ENCODE measurements around the gene SLC22A15. TPM values are rescaled to one million over a fixed set of nuclear protein-coding genes. Genes with fewer than 3 reads are reported as not detected.

SLC22A15 gene
- total and polyA plus RNA-seq, 10 of the 15 experiments (the other 5 are each of a cell fraction or from before 2014, with no cell fraction given): 0.05 to 2.8 (median 0.13) TPM; not detected in 1

Other genes starting within 250 kb of the SLC22A15 start
- not detected in 2 replicates for gene CASQ2, start 207.8 kb upstream of the SLC22A15 start, total RNA-seq (2014; rRNA removed)
- not detected in 2 replicates for gene CASQ2, start 207.8 kb upstream of the SLC22A15 start, total RNA-seq (2014; rRNA removed; fragmentation: Illumina TruSeq; extraction: Trizol)
- not detected in 2 replicates for gene CASQ2, start 207.8 kb upstream of the SLC22A15 start, total RNA-seq (2021)
- not detected in 2 replicates for gene CASQ2, start 207.8 kb upstream of the SLC22A15 start, polyA plus RNA-seq (2011; rRNA removed)
- gene CASQ2, start 207.8 kb upstream of the SLC22A15 start, polyA plus RNA-seq (2014; fragmentation: Illumina TruSeq; extraction: Trizol): not detected in 2 replicates
- not detected for gene CASQ2, start 207.8 kb upstream of the SLC22A15 start, polyA plus RNA-seq (2014; fragmentation: Nextera tagmentation; extraction: Ambion mirVana)
- not detected in 2 replicates for gene CASQ2, start 207.8 kb upstream of the SLC22A15 start, polyA plus RNA-seq (2014; rRNA removed)
- gene CASQ2, start 207.8 kb upstream of the SLC22A15 start, polyA plus RNA-seq (2016; fragmentation: Nextera tagmentation; extraction: Ambion mirVana): not detected
- gene NHLH2, start 135.4 kb upstream of the SLC22A15 start, total RNA-seq (2014; rRNA removed): not detected in 2 replicates
- gene NHLH2, start 135.4 kb upstream of the SLC22A15 start, total RNA-seq (2014; rRNA removed; fragmentation: Illumina TruSeq; extraction: Trizol): not detected in 2 replicates
- gene NHLH2, start 135.4 kb upstream of the SLC22A15 start, total RNA-seq (2021): not detected in 2 replicates
- 0.03 TPM in 2 replicates for gene NHLH2, start 135.4 kb upstream of the SLC22A15 start, polyA plus RNA-seq (2011; rRNA removed)
- 0.01 TPM in 1 of 2 replicates, not detected in the other for gene NHLH2, start 135.4 kb upstream of the SLC22A15 start, polyA plus RNA-seq (2014; fragmentation: Illumina TruSeq; extraction: Trizol)
- not detected for gene NHLH2, start 135.4 kb upstream of the SLC22A15 start, polyA plus RNA-seq (2014; fragmentation: Nextera tagmentation; extraction: Ambion mirVana)
- 0.08 TPM in 1 of 2 replicates, not detected in the other for gene NHLH2, start 135.4 kb upstream of the SLC22A15 start, polyA plus RNA-seq (2014; rRNA removed)
- gene NHLH2, start 135.4 kb upstream of the SLC22A15 start, polyA plus RNA-seq (2016; fragmentation: Nextera tagmentation; extraction: Ambion mirVana): under 1 TPM in 1 of 2 experiments, not detected in 1; 0.06 TPM
- 1.7 and 5.3 TPM in 2 replicates for gene MAB21L3, start 134.9 kb downstream of the SLC22A15 start, total RNA-seq (2014; rRNA removed)
- 1.2 and 1.6 TPM in 2 replicates for gene MAB21L3, start 134.9 kb downstream of the SLC22A15 start, total RNA-seq (2014; rRNA removed; fragmentation: Illumina TruSeq; extraction: Trizol)
- 0.88 and 1.7 TPM in 2 replicates for gene MAB21L3, start 134.9 kb downstream of the SLC22A15 start, total RNA-seq (2021)
- 12.4 and 18.6 TPM in 2 replicates for gene MAB21L3, start 134.9 kb downstream of the SLC22A15 start, polyA plus RNA-seq (2011; rRNA removed)
- gene MAB21L3, start 134.9 kb downstream of the SLC22A15 start, polyA plus RNA-seq (2014; fragmentation: Illumina TruSeq; extraction: Trizol): 1.5 and 1.9 TPM in 2 replicates
- gene MAB21L3, start 134.9 kb downstream of the SLC22A15 start, polyA plus RNA-seq (2014; fragmentation: Nextera tagmentation; extraction: Ambion mirVana): under 1 TPM; 0.18 to 0.35 TPM
- 1.0 and 2.1 TPM in 2 replicates for gene MAB21L3, start 134.9 kb downstream of the SLC22A15 start, polyA plus RNA-seq (2014; rRNA removed)
- under 1 TPM; 0.27 to 0.47 TPM for gene MAB21L3, start 134.9 kb downstream of the SLC22A15 start, polyA plus RNA-seq (2016; fragmentation: Nextera tagmentation; extraction: Ambion mirVana)

Data from GM12878 (cell line).